Keratinocyte (primary cell): ENCODE data around the gene GIT1. TPM values are rescaled to one million over a fixed set of nuclear protein-coding genes. Genes with fewer than 3 reads are reported as not detected.
A peak's percentile ranks its signal among the peaks of the same experiment; 100 is the strongest.

Experiments used
- DNase-seq: peaks from one replicate; pipeline ENCODE4 v3.0.0-alpha.2; 2011; ENCODE audit warnings: low read depth, missing footprints, low spot score
- FAIRE-seq: peaks from 2 replicates; lab custom pipeline; 2011; peaks lifted over from hg19 to GRCh38; lab: Jason Lieb, UNC
- H2AFZ ChIP-seq: 2 replicates; pipeline ENCODE4 v1.6.0; 2012; ENCODE audit warnings: low read length, control low read depth, inconsistent platforms; ENCODE audit not compliant: control insufficient read depth
- H3K27ac ChIP-seq: 2 replicates; pipeline ENCODE4 v1.5.1; 2011; ENCODE audit warnings: low read length; ENCODE audit not compliant: control insufficient read depth, insufficient read depth
- H3K27me3 ChIP-seq: 3 replicates; pipeline ENCODE4 v1.6.0; 2011; ENCODE audit warnings: low read length; ENCODE audit not compliant: control insufficient read depth, insufficient read depth; ENCODE audit errors: extremely low read depth
- H3K36me3 ChIP-seq, 2 experiments: 2 replicates in 1 of 2; 3 replicates in 1 of 2; pipeline ENCODE4 v1.5.1; 2011; ENCODE audit warnings: low read length in 2 of 2, mild to moderate bottlenecking in 1 of 2; ENCODE audit not compliant: control insufficient read depth in 2 of 2, insufficient read depth in 2 of 2; ENCODE audit errors: extremely low read depth in 1 of 2
- H3K4me1 ChIP-seq: 3 replicates; pipeline ENCODE4 v1.5.1; 2011; ENCODE audit warnings: low read length; ENCODE audit not compliant: control insufficient read depth, insufficient read depth; ENCODE audit errors: extremely low read depth
- H3K4me2 ChIP-seq: 3 replicates; pipeline ENCODE4 v1.6.0; 2011; ENCODE audit warnings: low read depth, low read length; ENCODE audit not compliant: control insufficient read depth, insufficient read depth; ENCODE audit errors: extremely low read depth
- H3K4me3 ChIP-seq, 3 experiments: fragments of 200-600 bp in 1 of 3; sonication (generic) in 1 of 3; 2 replicates in 2 of 3; 3 replicates in 1 of 3; pipeline ENCODE4 v1.5.1; 2011 to 2016; ENCODE audit warnings: low read length in 3 of 3, mild to moderate bottlenecking in 3 of 3, control low read depth in 2 of 3, inconsistent platforms in 1 of 3, low read depth in 1 of 3, mixed read lengths in 1 of 3, mixed run types in 1 of 3, moderate library complexity in 1 of 3; ENCODE audit not compliant: control insufficient read depth in 2 of 3, insufficient read depth in 2 of 3; ENCODE audit errors: extremely low read depth in 1 of 3
- H3K79me2 ChIP-seq: 2 replicates; pipeline ENCODE4 v1.6.0; 2012; ENCODE audit warnings: low read length; ENCODE audit not compliant: control insufficient read depth, insufficient read depth
- H3K9ac ChIP-seq: 3 replicates; pipeline ENCODE4 v1.6.0; 2011; ENCODE audit warnings: low read length; ENCODE audit not compliant: control insufficient read depth, insufficient read depth; ENCODE audit errors: extremely low read depth
- H3K9me1 ChIP-seq: 3 replicates; pipeline ENCODE4 v1.6.0; 2011; ENCODE audit warnings: low read length; ENCODE audit not compliant: control insufficient read depth, insufficient read depth; ENCODE audit errors: extremely low read depth
- H3K9me3 ChIP-seq: 2 replicates; pipeline ENCODE4 v1.5.1; 2012; ENCODE audit warnings: low read depth, low read length; ENCODE audit not compliant: control insufficient read depth
- H4K20me1 ChIP-seq: 3 replicates; pipeline ENCODE4 v1.6.0; 2011; ENCODE audit warnings: low read length; ENCODE audit not compliant: control insufficient read depth, insufficient read depth; ENCODE audit errors: extremely low read depth
- EZH2 ChIP-seq: IDR thresholded peaks from one replicate; pipeline ENCODE4 v1.6.1; 2012; ENCODE audit warnings: inconsistent platforms, mild to moderate bottlenecking, low read length, moderate library complexity
- dilution Hi-C: fragments of 300-500 bp; cut with MboI; formaldehyde crosslinking; loops from one replicate; pipeline ENCODE4 v1.7.0; 2020; ENCODE audit warnings: low sequenced_read_pairs; ENCODE audit not compliant: extremely low pct_ligation_motif_present
- polyA plus RNA-seq, 5 experiments: library from polyadenylated mRNA; depleted of rRNA in 3 of 5; stranded (reverse) in 3 of 5; stranded (forward) in 1 of 5; unstranded in 1 of 5; fragments of >200 nt; gene quantifications; 1 replicate in 1 of 5; 2 replicates in 3 of 5; 3 replicates in 1 of 5; pipeline versions ENCODE4 v1.2.1 to v1.2.3, GENCODE V29; 2011 to 2012; ENCODE audit warnings: missing spikeins in 2 of 5, low read depth in 1 of 5, low replicate concordance in 1 of 5
- TF ChIP-seq, protein P1 (sequence below), 3 experiments: IDR thresholded peaks in 1 of 3; conservative IDR thresholded peaks in 1 of 3; optimal IDR thresholded peaks in 1 of 3; 2 replicates in 2 of 3; 3 replicates in 1 of 3; pipeline versions ENCODE3 to v1.5.1; 2011; ENCODE audit warnings: low read length in 3 of 3, mild to moderate bottlenecking in 3 of 3, moderate library complexity in 2 of 3, control low read depth in 1 of 3, inconsistent platforms in 1 of 3; ENCODE audit not compliant: insufficient read depth in 2 of 3; ENCODE audit errors: extremely low read depth in 1 of 3

The GIT1 gene
- polyA plus RNA-seq, 1 donor (not counting 4 experiments of a cell fraction or from before 2014, with no cell fraction given), result 42.7 TPM

DNA sequence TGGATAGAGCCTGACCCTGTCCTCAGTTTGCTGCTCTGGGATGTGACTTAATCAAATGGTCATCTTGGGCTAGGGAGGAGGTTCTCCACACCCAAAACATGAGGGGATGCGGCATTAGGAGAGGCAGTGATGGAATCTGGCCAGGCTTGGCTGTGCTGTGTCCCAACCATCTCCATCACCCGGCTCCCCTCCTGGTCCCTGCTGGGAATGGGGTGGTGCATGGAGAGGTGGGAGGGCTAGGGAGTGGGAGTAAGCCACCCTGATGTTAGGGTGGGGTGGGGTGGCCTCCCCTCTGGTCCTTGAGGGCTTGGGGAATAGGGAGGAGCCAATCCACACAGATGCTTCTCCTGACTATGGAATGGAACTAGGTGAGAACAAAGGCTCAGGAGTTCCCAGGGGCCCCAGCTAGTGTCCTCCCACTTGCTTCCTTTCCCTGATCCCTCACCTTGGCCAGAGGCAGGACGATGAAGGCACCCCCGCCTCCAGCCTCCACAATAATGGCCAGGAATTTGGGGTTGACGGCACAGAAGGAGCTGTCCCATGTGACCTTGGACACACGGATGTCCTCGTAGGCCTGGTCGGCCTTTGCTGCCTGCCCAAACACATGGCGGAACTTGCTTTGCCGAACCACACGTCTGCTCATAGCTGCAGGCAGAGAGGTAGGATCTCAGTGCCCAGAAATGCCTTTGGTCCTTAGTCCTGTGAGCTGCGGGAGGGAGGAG, 31.5 kb upstream of the GIT1 start:
- no peak overlapping the region for H3K27ac ChIP-seq
- FAIRE-seq, result no peak
- H3K4me2 ChIP-seq, result peak overlapping the region; percentile 18
- peaks cover 0 to 5% of the 10 kb centered on the region in 2 experiments for H3K36me3 ChIP-seq
- TF ChIP-seq EZH2, result no peak
- H4K20me1 ChIP-seq, result no peaks in the 10 kb centered on the region
- peaks cover 23% of the 10 kb centered on the region for H3K79me2 ChIP-seq
- dilution Hi-C loops, result loop anchor here (10.0 kb wide), 1 partner anchor 294 kb away; no protein-coding TSS in a partner anchor
- peaks cover 78% of the 10 kb centered on the region for H3K4me1 ChIP-seq
- no peaks in the 10 kb centered on the region for H3K9me1 ChIP-seq
- no peak overlapping the region for H2AFZ ChIP-seq
- no peaks in the 10 kb centered on the region for H3K9me3 ChIP-seq
- H3K4me3 ChIP-seq, result no peak overlapping the region
- no peak for DNase-seq
- H3K27me3 ChIP-seq, result no peaks in the 10 kb centered on the region
- no peak overlapping the region for H3K9ac ChIP-seq

DNA sequence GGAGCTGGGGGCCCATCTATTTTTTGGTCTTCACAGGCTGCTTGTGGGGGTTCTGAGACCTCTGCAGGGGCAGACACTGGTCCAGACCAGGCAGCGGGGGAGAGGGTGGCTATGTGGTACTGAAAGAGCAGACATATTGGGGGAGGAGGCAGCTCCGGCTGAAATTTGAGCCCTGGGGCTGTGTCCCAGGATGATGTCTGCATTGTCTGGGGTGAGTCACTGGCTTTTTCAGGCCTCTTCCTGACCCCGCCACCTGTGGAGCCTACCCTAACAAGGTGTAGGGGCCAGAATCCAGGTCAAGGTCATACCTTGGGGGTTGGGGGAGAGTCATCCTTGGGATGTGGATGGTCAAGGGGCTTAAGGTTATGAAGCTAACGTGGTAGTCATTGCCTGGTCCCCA, 30.8 kb upstream of the GIT1 start:
- Histone ChIP-seq H3K79me2 (peaks cover 23% of the 10 kb centered on the region), H4K20me1 (no peaks in the 10 kb centered on the region), H3K36me3 (peaks cover 0 to 5% of the 10 kb centered on the region in 2 experiments), H3K4me1 (peaks cover 77% of the 10 kb centered on the region), H2AFZ (no peak overlapping the region), H3K9me1 (no peaks in the 10 kb centered on the region), H3K9ac (no peak overlapping the region), H3K4me2 (peak overlapping the region; percentile 54), H3K9me3 (no peaks in the 10 kb centered on the region), H3K4me3 (no peak overlapping the region), H3K27me3 (no peaks in the 10 kb centered on the region), H3K27ac (peak overlapping the region; percentile 51)
- peak; percentile 73 for FAIRE-seq
- no peak for DNase-seq
- TF ChIP-seq, protein P1, sequence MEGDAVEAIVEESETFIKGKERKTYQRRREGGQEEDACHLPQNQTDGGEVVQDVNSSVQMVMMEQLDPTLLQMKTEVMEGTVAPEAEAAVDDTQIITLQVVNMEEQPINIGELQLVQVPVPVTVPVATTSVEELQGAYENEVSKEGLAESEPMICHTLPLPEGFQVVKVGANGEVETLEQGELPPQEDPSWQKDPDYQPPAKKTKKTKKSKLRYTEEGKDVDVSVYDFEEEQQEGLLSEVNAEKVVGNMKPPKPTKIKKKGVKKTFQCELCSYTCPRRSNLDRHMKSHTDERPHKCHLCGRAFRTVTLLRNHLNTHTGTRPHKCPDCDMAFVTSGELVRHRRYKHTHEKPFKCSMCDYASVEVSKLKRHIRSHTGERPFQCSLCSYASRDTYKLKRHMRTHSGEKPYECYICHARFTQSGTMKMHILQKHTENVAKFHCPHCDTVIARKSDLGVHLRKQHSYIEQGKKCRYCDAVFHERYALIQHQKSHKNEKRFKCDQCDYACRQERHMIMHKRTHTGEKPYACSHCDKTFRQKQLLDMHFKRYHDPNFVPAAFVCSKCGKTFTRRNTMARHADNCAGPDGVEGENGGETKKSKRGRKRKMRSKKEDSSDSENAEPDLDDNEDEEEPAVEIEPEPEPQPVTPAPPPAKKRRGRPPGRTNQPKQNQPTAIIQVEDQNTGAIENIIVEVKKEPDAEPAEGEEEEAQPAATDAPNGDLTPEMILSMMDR (optimal IDR thresholded peaks at IDR 0.05 in 1 of 3, IDR thresholded peaks at IDR 0.05 in 1 of 3, conservative IDR thresholded peaks at IDR 0.05 in 1 of 3; ENCODE audit: extremely low read depth in 1 of 3, insufficient read depth in 2 of 3, low read length in 3 of 3), result no peak
- TF ChIP-seq EZH2, result no peak
- dilution Hi-C loops, result loop anchor here (10.0 kb wide), 1 partner anchor 295 kb away; no protein-coding TSS in a partner anchor
